ENCODE results near the gene TMPRSS11F. TPM values are rescaled to one million over a fixed set of nuclear protein-coding genes. Genes with fewer than 3 reads are reported as not detected.
"Not testable (repeated sequence)": the region's sequence is repeated elsewhere in the genome, so short reads cannot be mapped to it uniquely, and the experiment has no call there.

Gene TMPRSS11F
- polyA plus RNA-seq (2013, experiment 1 of 4): not detected
- not detected for polyA plus RNA-seq (2013, experiment 2 of 4)
- not detected for polyA plus RNA-seq (2013, experiment 3 of 4)
- polyA plus RNA-seq (2013, experiment 4 of 4): not detected

DNA sequence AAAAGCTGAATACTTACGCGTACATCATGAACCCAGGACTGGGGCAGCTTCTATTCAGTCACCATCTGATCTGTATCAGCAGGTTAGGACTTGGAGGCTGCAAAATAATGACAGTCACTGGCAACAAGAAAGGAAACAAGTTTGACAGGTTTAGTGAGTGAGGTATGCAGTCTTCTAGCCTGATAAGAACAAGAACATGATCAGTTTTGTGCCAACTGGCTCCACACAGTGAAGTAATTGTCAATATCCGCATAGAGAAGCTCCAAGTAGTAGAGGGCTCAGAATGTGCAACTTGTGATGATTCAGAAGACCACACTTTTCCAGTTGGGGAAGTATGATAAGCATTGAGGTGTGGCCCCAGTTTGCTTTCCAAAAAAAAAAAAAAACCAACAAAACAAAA, at the start of gene TMPRSS11F:
Gene TMPRSS11F (minus strand): TSS at position 77 of the 400 bp plus-strand sequence. CDS start 49 bp downstream, at position 28.
- WGBS, 2 experiments: 85 to 87% methylated on average over 3 of the region's 3 CpGs
- Histone ChIP-seq H3K27ac (ENCODE audit: insufficient read depth, low read depth, low read length, poor library complexity, severe bottlenecking) (no peak within 1 kb of the TSS), H3K36me3 (ENCODE audit: control insufficient read depth, insufficient read depth, low read length) (no peaks in the 10 kb centered on the region), H3K4me3 (ENCODE audit: insufficient read depth, low read depth, low read length) (no peak within 1 kb of the TSS), H3K27me3 (ENCODE audit: control insufficient read depth, insufficient read depth, low read length, poor library complexity, severe bottlenecking) (no peaks in the 10 kb centered on the region), H3K4me1 (ENCODE audit: control insufficient read depth, insufficient read depth, low read length) (no peaks in the 10 kb centered on the region), H3K9me3 (ENCODE audit: control insufficient read depth, low read length) (no peaks in the 10 kb centered on the region)

DNA sequence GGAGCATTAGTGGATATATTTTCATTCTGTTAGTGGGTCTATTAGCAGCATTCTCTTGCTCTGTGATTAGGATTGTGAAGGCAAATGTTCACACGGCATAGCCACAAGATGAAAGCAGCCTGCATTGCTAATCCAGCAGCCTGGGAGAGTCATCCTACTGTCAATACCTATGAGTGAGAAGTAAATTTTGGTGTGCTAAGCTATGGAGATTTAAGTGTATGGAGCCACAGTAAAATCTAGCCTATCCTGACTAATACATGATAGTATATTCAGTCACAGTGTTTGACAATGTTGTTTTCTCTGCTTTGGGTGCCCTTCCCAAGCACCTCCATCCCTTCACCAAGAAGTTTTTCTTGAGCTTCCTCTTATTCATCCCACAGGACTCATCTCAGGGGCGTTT, 47.2 kb upstream of the TMPRSS11F start:
- H3K9me3 ChIP-seq (ENCODE audit: control insufficient read depth, low read length): no peaks in the 10 kb centered on the region
- no peaks in the 10 kb centered on the region for H3K36me3 ChIP-seq (ENCODE audit: control insufficient read depth, insufficient read depth, low read length)
- no peak overlapping the region for H3K27ac ChIP-seq (ENCODE audit: insufficient read depth, low read depth, low read length, poor library complexity, severe bottlenecking)
- H3K27me3 ChIP-seq (ENCODE audit: control insufficient read depth, insufficient read depth, low read length, poor library complexity, severe bottlenecking): no peaks in the 10 kb centered on the region
- 83 to 86% methylated on average over 2 of the region's 2 CpGs for WGBS, 2 experiments
- H3K4me1 ChIP-seq (ENCODE audit: control insufficient read depth, insufficient read depth, low read length): no peaks in the 10 kb centered on the region
- no peak overlapping the region for H3K4me3 ChIP-seq (ENCODE audit: insufficient read depth, low read depth, low read length)

DNA sequence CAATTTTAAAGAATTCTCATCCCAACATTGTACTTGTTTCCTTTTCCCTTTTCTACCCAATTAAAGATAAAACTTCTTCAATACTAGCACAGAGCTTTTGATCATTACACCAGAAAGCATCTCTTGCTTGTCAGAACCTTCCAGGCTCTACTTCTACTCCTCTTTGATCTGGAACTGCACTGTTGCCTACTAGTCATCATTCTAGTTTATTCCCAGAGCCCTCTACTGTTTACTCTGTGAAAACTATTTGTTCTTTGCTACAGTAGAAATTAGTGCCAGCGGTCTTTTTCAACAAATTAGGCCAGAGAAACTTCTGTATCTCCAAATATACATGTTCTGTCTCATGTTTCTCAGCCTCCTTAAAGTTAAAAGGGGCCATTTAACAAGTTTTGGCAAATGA, 46.8 kb upstream of the TMPRSS11F start:
- Histone ChIP-seq H3K27ac (ENCODE audit: insufficient read depth, low read depth, low read length, poor library complexity, severe bottlenecking) (no peak overlapping the region), H3K4me1 (ENCODE audit: control insufficient read depth, insufficient read depth, low read length) (no peaks in the 10 kb centered on the region), H3K9me3 (ENCODE audit: control insufficient read depth, low read length) (no peaks in the 10 kb centered on the region), H3K36me3 (ENCODE audit: control insufficient read depth, insufficient read depth, low read length) (no peaks in the 10 kb centered on the region), H3K4me3 (ENCODE audit: insufficient read depth, low read depth, low read length) (no peak overlapping the region), H3K27me3 (ENCODE audit: control insufficient read depth, insufficient read depth, low read length, poor library complexity, severe bottlenecking) (no peaks in the 10 kb centered on the region)
- WGBS, 2 experiments: 71 to 73% methylated on average over 1 of the region's 1 CpG

DNA sequence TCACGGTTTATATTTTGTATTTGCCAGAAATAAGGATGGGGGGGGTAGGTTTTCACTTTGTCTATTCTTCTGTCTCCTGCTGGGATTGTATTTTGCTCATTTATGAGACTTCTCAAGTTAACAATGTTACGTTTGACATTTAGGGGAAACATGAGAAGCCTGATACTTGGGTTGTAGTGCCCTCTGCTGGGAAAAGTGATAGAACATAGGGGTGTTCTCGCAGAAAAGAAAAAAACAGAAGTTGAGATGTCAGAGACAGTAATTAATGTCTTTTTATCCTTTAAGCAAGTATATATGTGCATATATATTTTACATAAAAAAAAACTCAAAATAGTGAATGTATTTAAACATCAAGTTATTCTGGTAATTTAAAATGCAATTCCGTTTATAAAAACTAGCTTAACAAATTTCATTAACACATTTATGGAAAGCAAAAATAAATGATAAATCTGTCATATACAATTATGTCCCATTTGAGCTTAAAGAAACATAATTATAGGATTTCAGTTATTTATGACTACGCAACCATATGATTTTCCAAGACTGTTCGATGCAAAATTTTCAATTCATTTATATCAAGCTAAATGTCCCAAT, 46.0 kb upstream of the TMPRSS11F start:
- Histone ChIP-seq H3K4me3 (ENCODE audit: insufficient read depth, low read depth, low read length) (no peak overlapping the region), H3K9me3 (ENCODE audit: control insufficient read depth, low read length) (no peaks in the 10 kb centered on the region), H3K4me1 (ENCODE audit: control insufficient read depth, insufficient read depth, low read length) (no peaks in the 10 kb centered on the region), H3K36me3 (ENCODE audit: control insufficient read depth, insufficient read depth, low read length) (no peaks in the 10 kb centered on the region), H3K27me3 (ENCODE audit: control insufficient read depth, insufficient read depth, low read length, poor library complexity, severe bottlenecking) (no peaks in the 10 kb centered on the region), H3K27ac (ENCODE audit: insufficient read depth, low read depth, low read length, poor library complexity, severe bottlenecking) (no peak overlapping the region)
- 28 to 41% methylated on average over 2 to 4 of the region's 6 CpGs for WGBS, 2 experiments

DNA sequence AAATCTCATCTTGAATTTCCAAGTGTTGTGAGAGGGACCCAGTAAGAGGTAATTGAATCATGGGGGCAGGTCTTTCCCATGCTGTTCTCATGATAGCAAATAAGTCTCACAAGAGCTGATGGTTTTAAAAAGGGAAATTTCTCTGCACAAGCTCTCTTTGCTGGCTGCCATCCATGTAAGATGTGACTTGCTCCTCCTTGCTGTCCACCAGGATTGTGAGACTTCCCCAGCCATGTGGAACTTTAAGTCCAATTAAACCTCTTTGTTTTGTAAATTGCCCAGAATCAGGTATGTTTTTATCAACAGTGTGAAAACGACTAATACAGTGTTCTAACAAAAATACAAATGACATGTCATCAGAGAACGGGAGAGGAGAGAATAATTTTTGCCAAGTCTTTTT, 44.7 kb upstream of the TMPRSS11F start:
- not testable (repeated sequence) for H3K27ac ChIP-seq (ENCODE audit: insufficient read depth, low read depth, low read length, poor library complexity, severe bottlenecking); H3K27me3 ChIP-seq (ENCODE audit: control insufficient read depth, insufficient read depth, low read length, poor library complexity, severe bottlenecking); H3K9me3 ChIP-seq (ENCODE audit: control insufficient read depth, low read length); H3K4me1 ChIP-seq (ENCODE audit: control insufficient read depth, insufficient read depth, low read length); H3K36me3 ChIP-seq (ENCODE audit: control insufficient read depth, insufficient read depth, low read length); H3K4me3 ChIP-seq (ENCODE audit: insufficient read depth, low read depth, low read length)
- 93 to 100% methylated on average over 1 to 2 of the region's 2 CpGs for WGBS, 2 experiments

DNA sequence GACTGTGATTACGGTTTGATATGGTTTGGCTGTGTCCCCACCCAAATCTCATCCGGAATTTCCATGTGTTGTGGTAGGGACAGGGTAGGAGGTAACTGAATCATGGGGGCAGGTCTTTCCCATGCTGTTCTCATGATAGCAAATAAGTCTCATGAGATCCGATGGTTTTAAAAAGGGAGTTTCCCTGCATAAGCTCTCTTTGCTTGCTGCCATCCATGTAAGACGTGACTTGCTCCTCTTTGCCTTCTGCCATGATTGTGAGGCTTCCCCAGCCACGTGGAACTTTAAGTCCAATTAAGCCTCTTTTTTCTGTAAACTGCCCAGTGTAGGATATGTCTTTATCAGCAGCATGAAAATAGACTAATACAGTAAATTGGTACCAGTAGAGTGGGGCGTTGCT, 42.5 kb upstream of the TMPRSS11F start:
- H3K4me1 ChIP-seq (ENCODE audit: control insufficient read depth, insufficient read depth, low read length); H3K27me3 ChIP-seq (ENCODE audit: control insufficient read depth, insufficient read depth, low read length, poor library complexity, severe bottlenecking); H3K27ac ChIP-seq (ENCODE audit: insufficient read depth, low read depth, low read length, poor library complexity, severe bottlenecking); H3K36me3 ChIP-seq (ENCODE audit: control insufficient read depth, insufficient read depth, low read length); H3K4me3 ChIP-seq (ENCODE audit: insufficient read depth, low read depth, low read length); H3K9me3 ChIP-seq (ENCODE audit: control insufficient read depth, low read length): not testable (repeated sequence)
- WGBS, 2 experiments: 88 to 89% methylated on average over 5 to 6 of the region's 6 CpGs

DNA sequence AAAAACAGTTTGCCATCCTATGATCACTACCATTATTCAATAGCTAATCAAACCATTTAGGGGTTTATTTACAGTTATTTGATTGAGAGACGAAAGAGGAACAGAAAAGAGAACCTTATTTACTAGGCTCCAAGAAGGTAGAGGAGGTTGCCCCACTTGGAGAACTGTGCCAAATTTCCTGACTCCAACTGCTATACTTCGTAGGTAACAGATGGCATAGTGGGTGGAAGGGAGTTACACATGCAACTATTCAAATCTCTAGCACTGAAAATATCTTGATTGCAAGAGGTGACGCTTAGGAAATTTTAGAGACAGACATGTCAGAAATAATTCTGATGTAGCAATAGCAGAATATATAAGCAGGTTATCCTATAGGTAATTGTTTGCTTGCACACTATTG, 38.0 kb upstream of the TMPRSS11F start:
- 88 to 93% methylated on average over 2 to 3 of the region's 3 CpGs for WGBS, 2 experiments
- H3K27ac ChIP-seq (ENCODE audit: insufficient read depth, low read depth, low read length, poor library complexity, severe bottlenecking): no peak overlapping the region
- H3K36me3 ChIP-seq (ENCODE audit: control insufficient read depth, insufficient read depth, low read length): no peaks in the 10 kb centered on the region
- no peaks in the 10 kb centered on the region for H3K9me3 ChIP-seq (ENCODE audit: control insufficient read depth, low read length)
- H3K27me3 ChIP-seq (ENCODE audit: control insufficient read depth, insufficient read depth, low read length, poor library complexity, severe bottlenecking): no peaks in the 10 kb centered on the region
- no peaks in the 10 kb centered on the region for H3K4me1 ChIP-seq (ENCODE audit: control insufficient read depth, insufficient read depth, low read length)
- no peak overlapping the region for H3K4me3 ChIP-seq (ENCODE audit: insufficient read depth, low read depth, low read length)

DNA sequence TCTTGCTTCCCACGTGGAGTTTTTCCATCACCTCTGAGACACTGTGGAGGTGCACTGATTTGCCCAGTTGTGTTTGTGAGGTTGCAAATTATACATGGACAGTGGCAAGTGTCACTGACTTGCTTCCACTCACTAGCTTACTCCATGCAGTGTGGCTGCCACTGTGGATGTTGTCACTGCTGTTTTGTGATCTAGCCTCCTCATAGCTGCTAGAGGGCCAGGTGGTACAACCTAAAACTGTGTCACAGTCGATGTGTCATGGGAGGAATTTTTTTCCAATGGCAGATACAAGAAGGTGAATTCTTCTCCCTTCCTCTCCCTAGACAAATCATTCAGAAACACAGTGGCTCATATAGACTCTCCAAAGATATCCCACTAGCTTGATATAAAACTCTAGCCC, 37.5 kb upstream of the TMPRSS11F start:
- H3K4me1 ChIP-seq (ENCODE audit: control insufficient read depth, insufficient read depth, low read length): no peaks in the 10 kb centered on the region
- H3K27me3 ChIP-seq (ENCODE audit: control insufficient read depth, insufficient read depth, low read length, poor library complexity, severe bottlenecking): no peaks in the 10 kb centered on the region
- WGBS, 2 experiments: 75 to 77% methylated on average over 2 of the region's 2 CpGs
- H3K4me3 ChIP-seq (ENCODE audit: insufficient read depth, low read depth, low read length): no peak overlapping the region
- no peaks in the 10 kb centered on the region for H3K9me3 ChIP-seq (ENCODE audit: control insufficient read depth, low read length)
- no peak overlapping the region for H3K27ac ChIP-seq (ENCODE audit: insufficient read depth, low read depth, low read length, poor library complexity, severe bottlenecking)
- H3K36me3 ChIP-seq (ENCODE audit: control insufficient read depth, insufficient read depth, low read length): no peaks in the 10 kb centered on the region

DNA sequence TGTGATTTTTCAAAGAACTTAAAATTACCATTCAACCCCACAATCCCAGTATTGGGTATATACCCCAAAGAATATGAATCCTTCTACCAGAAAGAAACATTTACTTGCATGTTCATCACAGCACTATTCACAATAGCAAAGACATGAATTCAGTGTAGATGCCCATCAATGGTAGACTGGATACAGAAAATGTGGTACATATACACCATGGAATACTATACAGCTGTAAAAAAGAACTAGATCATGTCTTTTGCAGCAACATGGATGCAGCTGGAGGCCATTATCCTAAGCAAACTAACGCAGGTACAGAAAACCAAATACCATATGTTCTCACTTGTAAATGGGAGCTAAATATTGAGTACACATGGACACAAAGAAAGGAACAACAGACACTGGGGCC, 34.1 kb upstream of the TMPRSS11F start:
- WGBS, 2 experiments: 79 to 100% methylated on average over 1 of the region's 1 CpG
- H3K27me3 ChIP-seq (ENCODE audit: control insufficient read depth, insufficient read depth, low read length, poor library complexity, severe bottlenecking): no peaks in the 10 kb centered on the region

DNA sequence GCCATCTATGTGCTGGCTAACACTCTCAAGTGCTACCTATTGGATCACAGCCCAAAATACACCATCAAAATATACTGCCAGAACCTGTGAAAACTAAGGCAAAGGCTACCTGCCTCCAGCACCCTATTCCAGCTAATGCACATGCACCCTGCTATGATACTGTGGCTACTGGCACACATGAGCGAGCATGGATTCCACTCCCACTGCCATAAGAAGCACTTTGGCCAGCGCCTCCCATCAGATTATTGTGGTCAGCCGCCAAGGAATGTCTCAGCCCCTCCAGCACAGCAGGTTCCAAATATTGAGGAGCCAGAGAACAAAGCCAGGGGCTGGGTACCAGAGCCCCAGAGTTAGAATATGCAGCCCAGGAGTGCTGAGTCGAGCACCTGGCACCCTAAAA, 32.5 kb upstream of the TMPRSS11F start:
- no peaks in the 10 kb centered on the region for H3K4me1 ChIP-seq (ENCODE audit: control insufficient read depth, insufficient read depth, low read length)
- H3K9me3 ChIP-seq (ENCODE audit: control insufficient read depth, low read length): no peaks in the 10 kb centered on the region
- WGBS, 2 experiments: 72 to 76% methylated on average over 4 of the region's 4 CpGs
- H3K4me3 ChIP-seq (ENCODE audit: insufficient read depth, low read depth, low read length): no peak overlapping the region
- H3K27me3 ChIP-seq (ENCODE audit: control insufficient read depth, insufficient read depth, low read length, poor library complexity, severe bottlenecking): no peaks in the 10 kb centered on the region
- no peak overlapping the region for H3K27ac ChIP-seq (ENCODE audit: insufficient read depth, low read depth, low read length, poor library complexity, severe bottlenecking)
- H3K36me3 ChIP-seq (ENCODE audit: control insufficient read depth, insufficient read depth, low read length): no peaks in the 10 kb centered on the region

More for the DNA sequence above, 34.1 kb upstream of the TMPRSS11F start:
- H3K9me3 ChIP-seq (ENCODE audit: control insufficient read depth, low read length): no peaks in the 10 kb centered on the region
- H3K27ac ChIP-seq (ENCODE audit: insufficient read depth, low read depth, low read length, poor library complexity, severe bottlenecking): no peak overlapping the region
- H3K4me1 ChIP-seq (ENCODE audit: control insufficient read depth, insufficient read depth, low read length): no peaks in the 10 kb centered on the region
- no peak overlapping the region for H3K4me3 ChIP-seq (ENCODE audit: insufficient read depth, low read depth, low read length)
- H3K36me3 ChIP-seq (ENCODE audit: control insufficient read depth, insufficient read depth, low read length): no peaks in the 10 kb centered on the region

DNA sequence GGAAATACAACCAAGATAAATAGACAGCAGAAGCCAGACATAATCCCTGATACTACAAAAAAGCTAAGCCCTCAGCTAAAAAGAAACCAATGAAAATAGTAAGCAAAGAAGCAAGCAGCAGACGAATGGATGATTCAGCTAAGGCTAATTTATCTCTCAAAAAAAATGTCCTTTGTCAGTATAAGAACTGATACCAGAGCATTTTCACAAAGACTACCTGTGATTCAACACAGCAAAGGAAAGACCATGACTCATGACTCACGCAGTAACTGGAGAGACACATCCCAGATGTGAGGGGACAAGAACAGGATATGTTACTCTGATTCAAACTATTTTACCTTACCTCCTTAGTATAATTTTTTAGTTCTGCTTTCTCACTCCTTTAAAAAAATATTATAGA, 22.7 kb upstream of the TMPRSS11F start:
- no peak overlapping the region for H3K4me3 ChIP-seq (ENCODE audit: insufficient read depth, low read depth, low read length)
- H3K4me1 ChIP-seq (ENCODE audit: control insufficient read depth, insufficient read depth, low read length): no peaks in the 10 kb centered on the region
- H3K27me3 ChIP-seq (ENCODE audit: control insufficient read depth, insufficient read depth, low read length, poor library complexity, severe bottlenecking): no peaks in the 10 kb centered on the region
- no peaks in the 10 kb centered on the region for H3K36me3 ChIP-seq (ENCODE audit: control insufficient read depth, insufficient read depth, low read length)
- H3K27ac ChIP-seq (ENCODE audit: insufficient read depth, low read depth, low read length, poor library complexity, severe bottlenecking): no peak overlapping the region
- H3K9me3 ChIP-seq (ENCODE audit: control insufficient read depth, low read length): no peaks in the 10 kb centered on the region
- WGBS, 2 experiments: 75 to 77% methylated on average over 2 of the region's 2 CpGs

All from ectodermal cell (in vitro differentiated cells).